Measurements from ENCODE around the gene CYRIA.

Gene CYRIA

GRCh38 chr2:16686641-16687040 is 21.0 kb upstream of the CYRIA start:
- TF ChIP-seq SPI1 (IDR thresholded peaks at IDR 0.05; ENCODE audit: low read depth, low read length) = no peak
- TF ChIP-seq POU2F2 (IDR thresholded peaks at IDR 0.05; ENCODE audit: low read depth, low read length) = no peak
- no peak for TF ChIP-seq PAX5 (IDR thresholded peaks at IDR 0.05; ENCODE audit: insufficient read depth, low read length, severe bottlenecking)
- TF ChIP-seq TAF1 (IDR thresholded peaks at IDR 0.05; ENCODE audit: low read depth, low read length) = no peak
- TF ChIP-seq POLR2A (IDR thresholded peaks at IDR 0.05; ENCODE audit: low read depth, low read length) = no peak
- no peak for TF ChIP-seq POLR2AphosphoS5 (IDR thresholded peaks at IDR 0.05; ENCODE audit: low read depth, low read length)
- no peak for FAIRE-seq
- no peak for DNase-seq (ENCODE audit: insufficient read length, low spot score)

- no peak for DNase-seq (ENCODE audit: insufficient read length, low spot score)
- FAIRE-seq = no peak
- TF ChIP-seq POLR2A (IDR thresholded peaks at IDR 0.05; ENCODE audit: low read depth, low read length) (no peak), SPI1 (IDR thresholded peaks at IDR 0.05; ENCODE audit: low read depth, low read length) (no peak), TAF1 (IDR thresholded peaks at IDR 0.05; ENCODE audit: low read depth, low read length) (no peak), POLR2AphosphoS5 (IDR thresholded peaks at IDR 0.05; ENCODE audit: low read depth, low read length) (no peak), PAX5 (IDR thresholded peaks at IDR 0.05; ENCODE audit: insufficient read depth, low read length, severe bottlenecking) (no peak), POU2F2 (IDR thresholded peaks at IDR 0.05; ENCODE audit: low read depth, low read length) (no peak)
Measured at GRCh38 chr2:16685340-16685715, 19.7 kb upstream of the CYRIA start.

- FAIRE-seq (no peak), DNase-seq (ENCODE audit: insufficient read length, low spot score) (no peak)
- no peak for TF ChIP-seq POLR2AphosphoS5 (IDR thresholded peaks at IDR 0.05; ENCODE audit: low read depth, low read length)
- no peak for TF ChIP-seq POLR2A (IDR thresholded peaks at IDR 0.05; ENCODE audit: low read depth, low read length)
- TF ChIP-seq POU2F2 (IDR thresholded peaks at IDR 0.05; ENCODE audit: low read depth, low read length) = no peak
- TF ChIP-seq SPI1 (IDR thresholded peaks at IDR 0.05; ENCODE audit: low read depth, low read length) = no peak
- TF ChIP-seq PAX5 (IDR thresholded peaks at IDR 0.05; ENCODE audit: insufficient read depth, low read length, severe bottlenecking) = no peak
- no peak for TF ChIP-seq TAF1 (IDR thresholded peaks at IDR 0.05; ENCODE audit: low read depth, low read length)
Measured at GRCh38 chr2:16684676-16685339, 19.2 kb upstream of the CYRIA start.

- TF ChIP-seq POLR2A (IDR thresholded peaks at IDR 0.05; ENCODE audit: low read depth, low read length) = no peak
- no peak for TF ChIP-seq PAX5 (IDR thresholded peaks at IDR 0.05; ENCODE audit: insufficient read depth, low read length, severe bottlenecking)
- no peak for TF ChIP-seq POU2F2 (IDR thresholded peaks at IDR 0.05; ENCODE audit: low read depth, low read length)
- TF ChIP-seq POLR2AphosphoS5 (IDR thresholded peaks at IDR 0.05; ENCODE audit: low read depth, low read length) = no peak
- no peak for TF ChIP-seq TAF1 (IDR thresholded peaks at IDR 0.05; ENCODE audit: low read depth, low read length)
- TF ChIP-seq SPI1 (IDR thresholded peaks at IDR 0.05; ENCODE audit: low read depth, low read length) = no peak
- FAIRE-seq (no peak), DNase-seq (ENCODE audit: insufficient read length, low spot score) (no peak)
Measured at GRCh38 chr2:16683576-16683975, 17.9 kb upstream of the CYRIA start.

GRCh38 chr2:16682431-16683118 is 16.9 kb upstream of the CYRIA start:
- DNase-seq (ENCODE audit: insufficient read length, low spot score) (no peak), FAIRE-seq (no peak)
- no peak for TF ChIP-seq POU2F2 (IDR thresholded peaks at IDR 0.05; ENCODE audit: low read depth, low read length)
- no peak for TF ChIP-seq SPI1 (IDR thresholded peaks at IDR 0.05; ENCODE audit: low read depth, low read length)
- TF ChIP-seq PAX5 (IDR thresholded peaks at IDR 0.05; ENCODE audit: insufficient read depth, low read length, severe bottlenecking) = no peak
- TF ChIP-seq TAF1 (IDR thresholded peaks at IDR 0.05; ENCODE audit: low read depth, low read length) = no peak
- no peak for TF ChIP-seq POLR2AphosphoS5 (IDR thresholded peaks at IDR 0.05; ENCODE audit: low read depth, low read length)
- no peak for TF ChIP-seq POLR2A (IDR thresholded peaks at IDR 0.05; ENCODE audit: low read depth, low read length)

- no peak for DNase-seq (ENCODE audit: insufficient read length, low spot score)
- FAIRE-seq = no peak
- TF ChIP-seq POLR2A (IDR thresholded peaks at IDR 0.05; ENCODE audit: low read depth, low read length) = no peak
- TF ChIP-seq POU2F2 (IDR thresholded peaks at IDR 0.05; ENCODE audit: low read depth, low read length) = no peak
- no peak for TF ChIP-seq TAF1 (IDR thresholded peaks at IDR 0.05; ENCODE audit: low read depth, low read length)
- no peak for TF ChIP-seq PAX5 (IDR thresholded peaks at IDR 0.05; ENCODE audit: insufficient read depth, low read length, severe bottlenecking)
- TF ChIP-seq POLR2AphosphoS5 (IDR thresholded peaks at IDR 0.05; ENCODE audit: low read depth, low read length) = no peak
- no peak for TF ChIP-seq SPI1 (IDR thresholded peaks at IDR 0.05; ENCODE audit: low read depth, low read length)
Measured at GRCh38 chr2:16680781-16681180, 15.1 kb upstream of the CYRIA start.

GRCh38 chr2:16680304-16680703 is 14.7 kb upstream of the CYRIA start:
- no peak for DNase-seq (ENCODE audit: insufficient read length, low spot score)
- TF ChIP-seq TAF1 (IDR thresholded peaks at IDR 0.05; ENCODE audit: low read depth, low read length) (no peak), POLR2A (IDR thresholded peaks at IDR 0.05; ENCODE audit: low read depth, low read length) (no peak), POLR2AphosphoS5 (IDR thresholded peaks at IDR 0.05; ENCODE audit: low read depth, low read length) (no peak), SPI1 (IDR thresholded peaks at IDR 0.05; ENCODE audit: low read depth, low read length) (no peak)
- FAIRE-seq = no peak

GRCh38 chr2:16678964-16679363 is 13.3 kb upstream of the CYRIA start:
- FAIRE-seq (no peak), DNase-seq (ENCODE audit: insufficient read length, low spot score) (no peak)
- no peak for TF ChIP-seq PAX5 (IDR thresholded peaks at IDR 0.05; ENCODE audit: insufficient read depth, low read length, severe bottlenecking)
- no peak for TF ChIP-seq POLR2AphosphoS5 (IDR thresholded peaks at IDR 0.05; ENCODE audit: low read depth, low read length)
- no peak for TF ChIP-seq SPI1 (IDR thresholded peaks at IDR 0.05; ENCODE audit: low read depth, low read length)
- TF ChIP-seq POLR2A (IDR thresholded peaks at IDR 0.05; ENCODE audit: low read depth, low read length) = no peak
- TF ChIP-seq POU2F2 (IDR thresholded peaks at IDR 0.05; ENCODE audit: low read depth, low read length) = no peak
- no peak for TF ChIP-seq TAF1 (IDR thresholded peaks at IDR 0.05; ENCODE audit: low read depth, low read length)

- TF ChIP-seq TAF1 (IDR thresholded peaks at IDR 0.05; ENCODE audit: low read depth, low read length) = no peak
- no peak for TF ChIP-seq SPI1 (IDR thresholded peaks at IDR 0.05; ENCODE audit: low read depth, low read length)
- no peak for TF ChIP-seq POLR2AphosphoS5 (IDR thresholded peaks at IDR 0.05; ENCODE audit: low read depth, low read length)
- TF ChIP-seq PAX5 (IDR thresholded peaks at IDR 0.05; ENCODE audit: insufficient read depth, low read length, severe bottlenecking) = no peak
- TF ChIP-seq POU2F2 (IDR thresholded peaks at IDR 0.05; ENCODE audit: low read depth, low read length) = no peak
- no peak for TF ChIP-seq POLR2A (IDR thresholded peaks at IDR 0.05; ENCODE audit: low read depth, low read length)
- no peak for FAIRE-seq
- DNase-seq (ENCODE audit: insufficient read length, low spot score) = no peak
Measured at GRCh38 chr2:16677875-16678274, 12.2 kb upstream of the CYRIA start.

All from GM12891 (cell line).